HG02840 (cell line): Measurements from ENCODE around the gene SLC12A4.
"Not testable (repeated sequence)": the region's sequence is repeated elsewhere in the genome, so short reads cannot be mapped to it uniquely, and the experiment has no call there.

Experiments used
- ATAC-seq: cut with Tn5 transposase; IDR thresholded peaks from one replicate; pipeline ENCODE4 v1.9.1; 2021; ENCODE audit warnings: mild to moderate bottlenecking, moderate library complexity, moderate number of reproducible peaks; ENCODE audit not compliant: unreplicated experiment, low FRiP score

SLC12A4 gene

DNA sequence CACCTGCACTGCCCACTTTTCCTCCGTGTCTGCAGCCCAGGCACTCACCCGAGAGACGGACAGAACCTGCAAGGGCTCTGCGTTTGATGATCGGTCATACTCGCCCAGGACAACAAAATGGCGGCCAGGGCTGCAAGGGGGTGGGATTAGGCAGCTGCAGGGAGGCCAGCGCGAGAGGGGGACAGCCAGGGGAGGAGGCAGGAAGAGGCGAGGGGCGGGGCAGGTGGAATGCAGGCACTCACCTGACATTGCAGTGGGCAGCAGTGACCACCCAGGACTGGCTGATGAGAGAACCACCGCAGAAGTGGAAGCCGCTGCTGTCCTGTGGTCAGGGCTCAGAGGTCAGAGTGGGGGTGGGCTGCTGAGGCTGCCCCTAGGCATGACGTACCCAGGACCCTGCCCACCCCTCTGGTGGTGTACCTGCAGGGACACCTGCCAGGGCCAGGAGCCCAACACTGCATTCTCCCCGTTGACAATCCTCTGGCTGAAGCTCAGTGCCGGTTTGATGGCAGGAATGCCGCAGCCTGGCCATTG is 37.7 kb downstream of the SLC12A4 start:
- no peak for ATAC-seq

DNA sequence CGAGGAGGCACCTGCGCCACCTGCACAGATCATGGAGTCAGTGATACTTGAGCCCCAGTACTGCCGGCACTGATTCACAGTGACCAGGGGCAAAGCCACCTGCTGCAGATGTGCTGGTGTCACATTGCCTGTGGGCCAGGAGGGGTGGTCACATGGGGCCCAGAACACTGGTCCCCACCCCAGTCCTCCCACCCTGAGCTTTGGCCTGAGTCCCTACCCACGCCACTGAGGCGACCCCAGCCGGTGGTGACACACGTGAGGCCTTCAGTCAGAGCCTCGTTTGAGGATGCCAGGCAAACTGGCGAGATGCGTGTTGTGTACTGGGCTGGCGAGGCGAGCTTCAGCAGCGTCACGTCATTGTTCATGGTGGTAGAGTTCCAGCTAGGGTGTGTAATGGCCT is 38.2 kb downstream of the SLC12A4 start:
- ATAC-seq: no peak

- no peak for ATAC-seq
These were observed 39.7 kb downstream of the SLC12A4 start for GRCh38 chr16:67928561-67929364.

DNA sequence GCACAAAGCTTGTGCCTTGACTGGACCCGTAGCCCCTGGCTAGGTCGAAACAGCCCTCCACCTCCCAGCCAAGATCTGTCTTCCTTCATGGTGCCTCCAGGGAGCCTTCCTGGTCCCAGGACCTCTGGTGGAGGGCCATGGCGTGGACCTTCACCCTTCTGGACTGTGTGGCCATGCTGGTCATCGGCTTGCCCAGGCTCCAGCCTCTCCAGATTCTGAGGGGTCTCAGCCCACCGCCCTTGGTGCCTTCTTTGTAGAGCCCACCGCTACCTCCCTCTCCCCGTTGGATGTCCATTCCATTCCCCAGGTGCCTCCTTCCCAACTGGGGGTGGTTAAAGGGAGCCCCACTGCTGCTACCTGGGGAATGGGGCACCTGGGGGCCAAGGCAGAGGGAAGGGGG is 40.3 kb downstream of the SLC12A4 start:
- no peak for ATAC-seq

DNA sequence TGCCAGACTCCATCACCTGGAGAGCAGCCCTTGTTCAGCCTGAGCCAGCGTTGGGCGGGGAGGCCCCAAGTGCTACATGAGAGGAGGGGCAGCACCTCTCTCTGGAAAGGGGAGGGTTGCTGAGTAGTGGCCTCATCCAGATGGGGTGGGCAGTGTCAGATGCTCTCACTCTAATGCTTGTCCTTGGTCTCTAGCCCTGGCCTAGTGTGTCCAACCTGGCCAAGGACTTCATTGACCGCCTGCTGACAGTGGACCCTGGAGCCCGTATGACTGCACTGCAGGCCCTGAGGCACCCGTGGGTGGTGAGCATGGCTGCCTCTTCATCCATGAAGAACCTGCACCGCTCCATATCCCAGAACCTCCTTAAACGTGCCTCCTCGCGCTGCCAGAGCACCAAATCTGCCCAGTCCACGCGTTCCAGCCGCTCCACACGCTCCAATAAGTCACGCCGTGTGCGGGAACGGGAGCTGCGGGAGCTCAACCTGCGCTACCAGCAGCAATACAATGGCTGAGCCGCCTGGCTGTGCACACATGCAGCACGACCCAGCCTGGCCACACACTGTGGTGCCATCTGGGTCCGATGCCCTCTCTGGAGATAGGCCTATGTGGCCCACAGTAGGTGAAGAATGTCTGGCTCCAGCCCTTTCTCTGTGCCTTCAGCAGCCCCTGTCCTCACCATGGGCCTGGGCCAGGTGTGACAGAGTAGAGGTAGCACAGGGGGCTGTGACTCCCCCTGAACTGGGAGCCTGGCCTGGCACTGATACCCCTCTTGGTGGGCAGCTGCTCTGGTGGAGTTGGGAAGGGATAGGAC is 41.1 kb downstream of the SLC12A4 start:
- ATAC-seq: no peak

GRCh38 chr16:67926181-67926750 is 42.2 kb downstream of the SLC12A4 start:
- no peak for ATAC-seq

DNA sequence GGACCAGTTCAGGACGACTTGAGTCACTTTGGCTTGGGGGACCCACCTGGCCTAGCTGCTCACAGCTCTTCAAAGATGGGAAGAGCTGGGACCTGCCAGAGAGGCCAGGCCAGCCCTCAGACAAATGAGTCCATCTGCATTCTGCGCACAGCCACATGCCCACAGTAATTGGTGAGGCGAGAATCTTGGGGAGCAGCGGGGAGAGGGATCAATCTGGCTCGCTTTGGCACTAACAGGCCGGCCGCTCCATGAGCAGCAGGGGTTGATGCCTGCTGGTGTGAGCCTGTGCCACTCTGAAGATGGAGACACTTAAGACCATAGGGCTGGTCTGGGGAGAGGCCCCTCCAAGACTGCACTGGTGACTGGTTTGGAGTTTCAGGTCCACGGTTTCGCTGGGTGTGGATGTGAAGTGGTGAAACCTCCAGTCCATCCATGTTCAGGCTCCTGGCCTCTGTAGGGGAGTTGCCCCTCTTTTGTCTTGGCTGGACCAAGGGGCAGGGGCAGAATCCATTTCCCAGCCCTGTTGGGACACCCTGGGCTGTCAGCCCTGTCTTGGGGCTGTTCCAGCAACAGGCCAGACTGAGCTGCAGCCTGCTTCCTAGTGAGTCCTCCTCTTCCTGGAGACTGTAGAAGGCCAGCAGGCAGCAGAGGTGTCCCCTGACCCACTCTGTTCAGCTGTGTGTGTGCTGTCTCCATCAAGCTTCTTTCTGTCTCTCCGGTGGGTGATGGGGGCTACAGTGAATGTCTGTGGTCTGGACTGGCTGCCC is 44.1 kb downstream of the SLC12A4 start:
- no peak for ATAC-seq

GRCh38 chr16:67923414-67924116 is 44.9 kb downstream of the SLC12A4 start:
- no peak for ATAC-seq

- no peak for ATAC-seq
These were observed 45.7 kb downstream of the SLC12A4 start for GRCh38 chr16:67922740-67923139.

DNA sequence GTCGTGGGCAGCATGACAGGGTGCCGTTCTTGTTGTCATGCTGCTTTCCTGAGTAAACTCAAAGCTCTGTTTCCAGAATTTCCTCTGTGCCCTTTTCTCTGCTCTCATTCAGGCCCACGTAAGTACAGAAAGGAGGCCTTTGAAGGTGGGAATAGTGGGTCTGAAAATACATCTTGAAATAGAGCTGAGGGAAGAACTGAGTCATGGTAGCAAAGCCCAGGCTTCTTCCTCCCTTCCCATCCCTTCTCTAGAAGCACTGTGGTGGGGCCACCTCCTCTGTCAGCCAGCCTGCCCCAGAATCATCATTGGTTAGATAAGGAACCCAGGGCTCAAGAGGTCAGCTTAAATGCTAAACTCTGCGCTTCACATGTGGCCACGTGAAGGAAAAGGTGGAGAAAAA is 46.2 kb downstream of the SLC12A4 start:
- no peak for ATAC-seq

- no peak for ATAC-seq
These were observed 48.7 kb downstream of the SLC12A4 start for GRCh38 chr16:67919622-67920221.

DNA sequence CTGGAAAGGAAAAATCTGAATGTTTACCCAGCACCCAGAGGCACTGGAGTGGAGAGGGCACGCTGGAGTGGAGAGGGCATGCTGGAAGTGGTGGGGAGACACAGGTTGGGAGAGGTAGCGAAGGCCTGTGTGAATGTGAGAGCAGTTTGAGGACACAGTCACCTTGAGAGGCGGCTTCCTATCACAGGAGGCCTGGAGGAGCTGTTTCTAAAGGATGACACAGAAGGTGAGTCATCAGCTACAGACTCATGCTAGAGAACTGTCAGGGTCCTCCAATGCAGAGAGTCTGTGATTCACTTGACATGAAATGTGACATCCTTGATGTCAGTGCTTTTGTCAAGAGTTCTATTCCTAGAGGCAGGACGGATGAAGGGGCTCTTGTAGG is 50.6 kb downstream of the SLC12A4 start:
- no peak for ATAC-seq

GRCh38 chr16:67917140-67917851 is 51.1 kb downstream of the SLC12A4 start:
- no peak for ATAC-seq

DNA sequence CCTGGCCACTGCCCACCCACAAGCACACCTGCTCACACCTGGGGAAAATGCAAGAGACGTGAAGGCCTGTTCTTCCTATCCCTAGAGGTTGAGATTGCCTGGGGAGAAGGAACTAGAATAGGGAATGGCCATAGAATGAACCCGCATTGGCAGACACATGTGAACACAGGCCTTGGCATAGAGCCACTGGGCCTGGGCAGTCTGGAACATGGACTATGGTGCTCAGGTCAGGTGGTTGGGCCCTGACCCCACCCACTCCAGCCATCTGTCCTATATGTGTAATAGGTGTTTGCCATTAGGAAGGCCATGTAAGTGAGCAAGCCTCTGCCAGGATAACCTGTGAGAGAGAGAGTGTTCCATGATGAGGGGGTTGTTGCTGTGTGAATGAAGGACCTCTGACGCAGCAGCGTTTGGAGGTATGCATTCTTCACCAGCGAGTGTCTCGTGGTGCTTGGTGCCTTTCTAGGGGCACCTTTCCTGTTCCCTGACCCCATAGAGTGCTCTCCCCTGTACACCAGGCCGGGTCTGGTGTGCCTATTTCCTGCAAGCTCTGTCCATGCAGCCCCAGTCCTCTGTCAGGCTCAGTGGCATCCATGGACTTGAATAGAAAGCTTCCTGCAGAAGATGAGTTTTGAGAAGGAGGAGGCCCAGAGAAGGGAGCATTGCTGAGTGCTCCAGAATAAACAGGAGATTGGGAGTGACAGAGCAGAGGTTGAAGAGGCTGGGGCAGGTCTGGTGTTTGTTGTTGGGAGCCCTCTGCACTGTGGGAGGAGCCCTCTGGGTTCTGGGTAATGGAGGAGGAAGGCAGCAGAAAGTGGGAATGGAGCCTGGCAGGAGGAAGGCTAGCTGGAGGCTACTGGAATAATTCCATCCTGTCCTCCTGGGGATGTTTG is 52.4 kb downstream of the SLC12A4 start:
- no peak for ATAC-seq

GRCh38 chr16:67915496-67915769 is 53.0 kb downstream of the SLC12A4 start:
- ATAC-seq: not testable (repeated sequence)

- no peak for ATAC-seq
These were observed 53.5 kb downstream of the SLC12A4 start for GRCh38 chr16:67914758-67915495.

DNA sequence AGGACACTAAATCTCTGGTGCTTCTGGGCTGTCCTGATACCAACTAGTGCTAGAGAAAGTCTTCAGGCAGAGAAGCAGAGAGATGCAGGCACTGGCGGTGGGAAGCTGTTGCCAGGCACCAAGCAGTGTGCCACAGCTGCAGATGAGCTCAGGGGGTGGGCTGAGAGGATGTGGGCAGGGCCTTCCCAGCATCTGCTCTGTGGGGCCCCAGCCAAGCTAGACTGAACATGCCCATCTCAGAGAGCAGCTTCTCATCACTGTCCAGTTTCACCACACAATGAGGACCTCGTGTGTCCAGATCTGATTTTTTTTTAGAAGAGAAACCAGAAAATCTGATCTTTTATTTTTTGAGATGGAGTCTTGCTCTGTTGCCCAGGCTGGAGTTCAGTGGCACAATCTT is 58.3 kb downstream of the SLC12A4 start:
- ATAC-seq: no peak
